Fibroblast of peridontal ligament (primary cell): Measurements from ENCODE around the gene XRCC3.
"Not testable (repeated sequence)": the region's sequence is repeated elsewhere in the genome, so short reads cannot be mapped to it uniquely, and the experiment has no call there.

Experiments
- DNase-seq: peaks from one replicate; pipeline ENCODE4 v3.0.0-alpha.2; 2010; ENCODE audit errors: extremely low read depth

The XRCC3 gene

GRCh38 chr14:103694572-103695026 is 20.7 kb downstream of the XRCC3 start:
- no peak for DNase-seq

DNA sequence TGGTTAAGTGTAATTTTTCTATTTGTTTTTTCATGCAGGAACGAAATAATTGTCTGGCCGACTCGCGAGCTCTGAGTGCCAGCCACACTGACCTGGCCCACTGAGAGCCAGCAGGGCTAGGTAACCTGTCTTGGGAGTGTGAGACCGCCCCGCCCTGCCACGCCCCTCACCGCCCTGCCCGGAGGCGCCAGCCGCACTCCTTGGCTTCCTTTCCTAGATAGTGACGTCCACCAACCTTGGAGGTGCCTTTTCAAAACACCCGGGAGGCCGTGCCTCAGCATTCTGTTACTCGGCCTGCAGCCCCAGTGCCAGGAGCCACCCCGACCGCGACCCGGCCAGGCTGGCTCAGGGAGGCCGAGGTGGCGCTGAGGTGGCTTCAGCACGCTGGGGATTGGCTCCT is 21.7 kb downstream of the XRCC3 start:
- no peak for DNase-seq

DNA sequence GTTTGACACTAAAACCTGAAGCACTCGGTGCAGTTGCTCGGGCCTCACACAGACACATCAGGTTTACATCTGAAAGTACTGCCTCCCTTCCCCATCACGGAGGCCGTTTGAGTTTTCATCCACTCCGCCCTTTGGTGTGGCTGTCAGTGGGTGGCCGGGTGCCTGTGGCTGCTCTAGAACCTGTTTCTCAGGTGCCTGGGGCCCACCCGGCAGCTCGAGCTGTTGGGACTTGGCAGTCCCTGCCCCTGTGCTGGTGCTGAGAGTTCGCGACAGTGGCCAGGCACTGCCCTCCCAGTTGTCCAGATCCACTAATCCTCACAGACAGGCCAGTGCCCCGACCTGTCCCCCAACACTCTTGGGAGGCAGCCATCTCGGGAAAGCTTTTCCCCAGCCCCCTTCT is 22.4 kb downstream of the XRCC3 start:
- DNase-seq, result no peak

- no peak for DNase-seq
These were observed 23.1 kb downstream of the XRCC3 start for GRCh38 chr14:103692159-103692558.

DNA sequence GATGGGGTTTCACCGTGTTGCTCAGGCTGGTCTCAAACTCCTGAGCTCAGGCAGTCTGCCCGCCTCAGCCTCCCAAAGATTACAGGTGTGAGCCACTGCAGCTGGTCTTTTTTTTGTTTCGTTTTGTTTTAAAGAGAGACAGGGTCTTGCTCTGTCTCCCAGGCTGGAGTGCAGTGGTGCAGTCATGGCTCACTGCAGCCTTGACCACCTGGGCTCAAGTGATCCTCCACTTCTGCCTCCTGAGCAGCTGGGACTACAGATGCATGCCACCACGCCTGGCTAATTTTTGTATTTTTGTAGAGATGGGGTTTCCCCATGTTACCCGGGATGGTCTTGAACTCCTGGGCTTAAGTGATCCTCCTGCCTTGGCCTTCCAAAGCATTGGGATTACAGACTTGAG is 23.6 kb downstream of the XRCC3 start:
- not testable (repeated sequence) for DNase-seq

DNA sequence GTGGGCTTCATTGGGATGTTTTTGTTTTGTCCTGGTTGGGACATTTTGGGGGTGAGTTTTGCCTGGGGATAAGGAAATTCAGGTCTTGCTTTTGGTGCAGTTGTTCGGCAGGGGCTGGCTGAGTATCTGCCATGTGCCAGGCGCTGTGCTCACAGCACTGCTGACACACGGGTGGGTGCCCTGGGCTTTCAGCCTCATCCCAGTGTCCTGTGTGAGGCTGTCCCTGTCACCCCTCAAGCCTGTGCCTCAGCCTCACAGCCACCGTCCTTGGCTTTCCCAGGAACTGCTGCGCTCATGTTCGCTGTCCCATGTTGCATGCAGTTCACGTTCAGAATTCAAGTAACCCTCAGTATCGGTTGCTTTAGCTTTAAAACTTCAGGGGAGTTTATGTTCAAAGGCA is 24.9 kb downstream of the XRCC3 start:
- DNase-seq, result no peak

GRCh38 chr14:103688906-103689902 is 26.0 kb downstream of the XRCC3 start:
- no peak for DNase-seq

DNA sequence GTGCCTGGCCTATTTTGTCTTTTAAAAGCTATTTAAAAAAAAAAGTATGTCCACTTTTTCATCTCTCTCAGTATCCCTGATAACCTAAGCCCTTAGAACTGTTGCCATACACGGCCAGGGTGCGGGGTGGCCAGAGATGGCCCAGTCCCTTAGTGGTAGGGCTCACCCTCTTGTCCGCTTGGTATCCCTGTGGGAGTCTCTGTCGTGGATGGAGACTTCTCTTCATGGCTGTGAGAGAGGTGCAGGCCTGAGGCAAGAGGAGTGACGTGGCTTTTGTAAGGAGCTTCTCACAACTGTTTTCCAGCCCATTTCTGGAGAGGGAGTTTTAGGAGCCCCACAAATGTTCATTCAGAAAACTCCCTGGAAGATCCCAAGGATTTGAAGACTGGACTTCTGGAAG is 26.8 kb downstream of the XRCC3 start:
- no peak for DNase-seq

GRCh38 chr14:103687712-103688111 is 27.5 kb downstream of the XRCC3 start:
- DNase-seq, result no peak

- no peak for DNase-seq
These were observed 28.3 kb downstream of the XRCC3 start for GRCh38 chr14:103686831-103687485.

DNA sequence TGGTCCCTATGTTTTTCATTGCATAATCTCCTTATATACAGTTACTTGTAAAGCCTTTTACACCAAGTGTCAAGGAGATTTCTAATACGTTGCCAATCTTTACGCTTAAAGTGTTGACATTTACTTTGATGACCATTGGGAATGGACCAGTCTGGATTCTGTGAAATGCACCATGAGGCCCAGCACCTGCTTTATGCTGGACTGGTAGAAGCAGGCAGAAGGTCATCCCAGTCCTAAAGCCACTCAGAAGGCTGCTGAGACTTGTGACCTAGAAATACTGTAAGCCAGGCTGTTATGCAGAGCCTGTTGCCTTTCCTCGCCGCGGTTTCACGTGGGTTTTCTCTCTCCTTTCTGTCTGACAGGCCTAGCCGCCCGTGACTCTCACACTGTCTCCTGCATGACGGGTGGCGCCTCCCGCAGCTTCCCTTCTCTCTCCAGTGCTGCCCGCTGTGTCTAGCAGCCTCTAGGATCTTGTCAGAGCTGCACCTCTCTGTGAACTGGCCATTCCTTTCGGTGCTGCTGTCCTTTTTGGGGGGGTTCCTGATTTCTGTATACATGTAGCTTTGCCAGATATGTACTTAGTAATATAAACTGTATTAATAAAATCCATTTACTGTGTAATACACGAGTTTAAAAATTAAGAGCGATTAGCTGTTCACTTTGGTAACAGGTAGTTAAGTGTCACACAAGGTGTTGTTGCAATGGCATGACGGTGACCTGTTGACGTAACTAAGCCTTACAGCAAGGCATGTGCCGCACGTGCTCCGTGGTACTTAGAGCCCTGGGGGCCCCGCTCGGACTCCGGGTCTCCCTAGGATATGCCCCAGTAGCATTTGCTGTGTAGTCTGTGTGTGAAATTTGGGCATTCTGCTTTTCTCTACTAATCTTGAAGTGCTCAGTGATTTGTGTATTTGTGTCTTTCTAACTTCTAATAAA is 29.7 kb downstream of the XRCC3 start:
- no peak for DNase-seq

DNA sequence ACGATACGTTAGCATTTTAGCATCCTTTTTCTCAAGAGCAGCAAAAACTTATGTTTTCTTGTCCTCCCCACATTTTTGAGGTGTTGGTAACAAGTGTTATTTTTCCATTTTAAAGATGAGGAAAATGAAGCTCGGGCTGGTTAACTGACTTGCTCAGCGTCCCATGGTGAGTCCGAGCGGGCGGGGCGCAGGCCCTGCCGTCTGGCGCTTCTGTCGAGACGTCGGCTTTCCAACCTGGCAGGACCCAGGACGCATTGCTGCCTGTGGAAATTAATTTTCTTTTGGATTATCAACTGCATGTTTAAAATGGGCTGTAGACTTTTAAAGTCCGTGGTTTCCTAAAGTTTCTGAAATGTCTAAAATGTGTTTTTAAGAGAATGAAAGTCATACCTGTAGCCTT is 30.4 kb downstream of the XRCC3 start:
- no peak for DNase-seq

DNA sequence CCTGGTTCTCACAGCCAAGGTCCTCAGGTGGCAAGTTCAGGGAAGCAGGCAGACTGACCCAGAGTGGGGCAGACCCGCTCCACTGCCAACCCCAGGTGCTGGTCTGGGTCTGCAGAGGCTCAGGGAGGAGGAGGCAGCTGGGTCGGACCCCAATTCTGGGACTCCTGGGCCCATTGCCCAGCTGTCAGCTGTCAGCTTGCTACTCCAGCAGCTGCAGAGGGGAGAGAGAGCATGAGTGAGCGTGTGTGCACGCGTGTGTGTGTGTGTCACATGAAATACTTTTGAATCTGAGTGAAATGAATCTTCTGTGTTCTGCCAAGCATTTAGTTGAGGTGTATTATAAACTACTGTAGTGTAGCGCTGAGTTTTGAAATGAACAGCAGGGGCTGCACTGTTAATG is 30.8 kb downstream of the XRCC3 start:
- no peak for DNase-seq

DNA sequence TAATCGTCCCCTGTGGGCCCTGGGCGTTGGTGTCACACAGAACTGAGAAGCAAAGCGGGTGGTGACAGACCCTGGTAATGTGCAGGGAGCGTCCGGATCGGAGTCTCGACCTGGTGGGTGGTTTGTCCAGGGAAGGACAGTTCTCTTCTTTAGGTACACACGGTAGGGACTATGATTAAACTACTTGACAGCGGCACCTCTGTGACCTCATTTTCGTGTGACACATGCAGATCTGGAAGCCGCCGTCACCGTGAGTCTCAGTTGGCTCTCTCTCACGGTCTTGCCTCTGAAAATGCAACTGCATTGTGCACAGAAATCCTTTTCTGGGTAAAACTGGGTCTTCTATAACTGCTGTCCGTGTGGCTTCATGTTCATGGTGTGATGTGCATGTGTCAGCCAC is 32.1 kb downstream of the XRCC3 start:
- DNase-seq, result no peak

DNA sequence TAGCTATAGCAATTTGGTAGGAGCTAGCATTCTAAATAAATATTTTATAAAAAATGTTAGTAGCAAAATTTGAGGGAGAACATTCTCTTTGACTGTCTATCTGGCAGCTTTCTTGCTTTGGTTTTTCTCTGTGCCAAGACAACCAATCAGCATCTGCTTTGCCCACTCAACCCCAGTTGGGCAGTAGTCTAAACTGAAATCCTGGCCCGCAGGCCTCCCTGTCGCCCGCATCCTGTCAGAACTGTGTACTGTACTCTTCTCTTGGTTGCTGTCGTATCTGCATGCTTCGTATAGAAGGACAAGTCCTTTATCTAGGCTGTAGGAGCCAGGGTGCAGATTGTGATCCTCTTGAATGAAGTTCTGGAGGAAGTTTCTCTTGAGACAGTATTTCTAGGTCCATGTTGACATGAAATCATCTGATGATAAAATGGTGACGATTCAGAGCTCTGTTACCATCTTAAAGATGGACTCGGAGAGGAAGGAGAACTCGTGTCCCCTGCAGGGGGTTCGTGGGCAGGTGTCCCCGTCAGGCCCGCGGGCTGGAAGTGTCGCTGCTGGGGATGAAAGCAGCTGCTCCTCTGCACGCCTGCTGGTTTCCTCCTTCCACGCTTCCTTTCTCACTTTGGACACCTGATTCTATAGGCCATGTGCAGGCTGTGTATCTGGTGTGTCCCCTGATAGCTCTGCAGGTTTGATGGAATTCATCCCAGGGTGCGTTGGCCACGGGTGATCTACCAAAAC is 34.6 kb downstream of the XRCC3 start:
- DNase-seq, result no peak

GRCh38 chr14:103679351-103679750 is 35.9 kb downstream of the XRCC3 start:
- DNase-seq, result peak; percentile 18

DNA sequence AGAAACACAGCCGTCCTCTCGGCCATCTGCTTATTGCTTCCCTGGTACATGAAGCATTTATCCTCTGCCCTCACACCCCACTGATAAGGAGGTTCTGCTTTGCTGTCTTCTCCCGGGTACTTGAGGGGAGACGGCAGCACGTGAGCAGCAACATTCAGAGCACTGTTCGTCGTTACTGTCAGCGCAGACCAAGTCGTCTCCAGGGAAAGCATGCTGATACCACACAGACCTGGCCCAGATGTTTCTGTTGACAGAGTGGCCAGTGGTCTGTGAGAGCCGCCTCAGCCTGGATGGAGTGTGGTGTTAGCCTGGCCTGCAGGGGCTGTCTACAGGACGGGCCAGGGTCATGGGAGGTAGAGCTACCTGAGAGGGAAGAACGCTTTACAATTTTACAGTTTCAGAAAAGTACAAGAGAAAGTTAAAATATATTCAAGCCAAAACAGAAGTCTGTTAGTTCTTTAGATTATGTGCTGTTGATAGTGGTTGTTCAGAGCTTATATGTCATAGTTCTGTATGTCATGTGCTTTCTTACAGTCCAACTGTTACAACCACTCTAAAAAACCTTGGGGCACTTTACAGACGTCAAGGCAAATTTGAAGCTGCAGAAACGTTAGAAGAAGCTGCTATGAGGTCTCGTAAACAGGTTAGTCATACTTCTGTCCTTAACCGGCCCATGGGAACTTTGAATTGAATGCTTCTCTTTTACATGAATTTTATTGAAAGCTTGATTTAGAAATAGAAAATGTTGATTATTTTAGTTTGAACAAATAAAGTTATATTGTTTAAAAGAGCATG is 38.2 kb downstream of the XRCC3 start:
- no peak for DNase-seq

- DNase-seq, result no peak
These were observed 39.3 kb downstream of the XRCC3 start for GRCh38 chr14:103675957-103676356.

DNA sequence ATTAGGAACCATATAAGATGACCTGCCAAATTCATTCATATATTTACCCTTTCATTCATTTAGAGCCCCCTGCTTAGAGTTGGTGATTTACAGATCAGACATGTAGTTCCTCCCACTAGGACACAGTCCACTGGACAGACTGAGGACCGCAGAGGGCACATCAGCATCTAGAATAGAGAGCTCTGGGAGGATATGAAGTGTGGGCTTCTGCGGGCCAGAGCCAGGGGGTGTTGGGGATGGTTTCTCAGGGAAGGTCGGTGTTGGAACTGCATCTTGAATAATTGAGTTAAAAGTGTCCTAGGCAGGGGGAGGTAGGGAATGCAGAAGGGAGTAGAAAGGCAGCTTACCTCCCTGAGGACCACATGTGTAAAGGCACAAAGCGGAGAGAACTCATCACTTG is 43.3 kb downstream of the XRCC3 start:
- no peak for DNase-seq

DNA sequence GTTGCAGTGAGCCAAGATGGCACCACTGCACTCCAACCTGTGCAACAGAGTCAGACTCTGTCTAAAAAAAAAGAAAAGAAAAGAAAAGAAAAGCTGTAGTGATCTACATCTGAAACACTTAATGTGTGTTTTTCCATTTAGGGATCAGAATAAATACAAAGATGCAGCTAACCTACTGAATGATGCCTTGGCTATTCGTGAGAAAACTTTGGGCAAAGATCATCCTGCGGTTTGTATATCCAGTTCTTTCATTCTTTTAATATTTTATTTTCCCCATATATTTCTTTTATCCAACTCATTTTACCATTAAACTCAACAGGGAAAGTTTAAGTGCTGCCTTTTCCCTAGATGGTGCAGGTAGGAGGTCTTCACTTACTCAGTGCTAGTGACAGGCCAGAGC is 45.9 kb downstream of the XRCC3 start:
- DNase-seq, result no peak
